Stimulated activated CD4-positive, alpha-beta T cell treated with anti-CD3 and anti-CD28 coated beads, Interleukin-2, amount 100 ng/mL, for 24 hours (primary cell): Measurements from ENCODE around the gene MYT1.

Experiments used
- DNase-seq, 2 donors: peaks; one replicate each; pipeline ENCODE4 v3.0.0-alpha.2; 2020

MYT1 gene

DNA sequence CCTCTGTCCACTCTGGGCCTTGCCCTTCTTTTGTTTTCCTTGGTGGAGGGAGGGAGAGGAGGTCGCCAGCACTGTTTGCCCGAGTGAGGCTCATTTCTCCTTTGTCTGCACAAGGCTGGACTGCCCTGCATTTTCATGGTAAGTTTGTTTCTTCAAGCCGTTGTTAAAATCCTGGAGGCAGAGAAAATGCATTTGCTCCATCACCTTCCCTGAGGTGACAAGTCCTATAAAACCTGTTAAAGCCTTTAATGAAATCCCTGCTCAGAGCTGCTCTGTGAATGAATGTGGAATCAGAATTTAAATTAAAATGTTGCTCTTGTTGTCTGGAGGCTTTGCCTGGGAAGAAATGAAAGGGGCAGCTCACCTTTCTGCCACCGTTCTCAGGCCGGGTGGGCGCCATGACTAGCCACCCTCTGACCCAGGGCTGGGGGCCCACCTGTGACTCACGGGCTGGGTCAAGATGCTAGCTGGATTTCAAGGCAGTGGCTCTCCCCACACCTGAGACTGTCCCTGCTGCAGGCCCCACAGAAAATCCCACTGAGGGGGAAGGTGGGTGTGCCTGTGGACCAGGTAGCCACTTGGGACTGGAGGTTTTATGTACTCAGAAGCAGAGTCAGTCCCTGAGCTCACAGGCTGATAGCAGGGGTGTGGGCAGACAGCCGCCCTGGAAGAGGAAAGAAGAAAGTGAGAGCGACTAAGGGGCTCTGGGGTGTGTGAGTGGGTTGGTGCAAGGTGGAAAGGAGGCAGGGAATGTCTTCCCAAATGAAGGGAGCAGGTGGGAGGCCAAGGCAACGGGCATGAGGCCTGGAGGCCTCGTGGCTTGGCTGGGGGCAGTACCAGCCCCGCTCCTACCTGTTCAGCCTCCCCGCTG lies 24.0 kb upstream of the MYT1 start:
- DNase-seq: no peak

DNA sequence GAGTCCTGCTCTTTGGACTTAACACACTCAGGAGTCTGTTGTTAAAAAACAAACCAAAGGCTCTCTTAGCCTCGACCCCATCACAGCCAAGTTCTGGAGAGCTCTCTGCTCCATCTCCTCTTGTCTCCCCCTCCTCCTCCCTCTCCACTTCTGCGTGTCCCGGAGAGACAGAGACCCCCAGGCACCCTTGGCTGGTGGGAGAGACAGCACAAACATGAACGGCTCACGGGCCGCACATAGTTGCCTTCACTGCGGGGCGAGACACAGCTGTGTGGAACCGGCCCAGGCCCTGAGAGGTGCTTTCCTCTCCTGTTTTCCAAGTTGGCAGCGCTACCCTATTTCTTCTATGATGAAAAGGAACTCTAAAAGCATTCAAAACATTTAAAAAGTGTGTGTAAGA lies 23.3 kb upstream of the MYT1 start:
- DNase-seq: no peak

- no peak for DNase-seq
Measured at GRCh38 chr20:64142590-64142989, 21.7 kb upstream of the MYT1 start.

- DNase-seq: no peak
Measured at GRCh38 chr20:64143018-64143801, 21.0 kb upstream of the MYT1 start.

DNA sequence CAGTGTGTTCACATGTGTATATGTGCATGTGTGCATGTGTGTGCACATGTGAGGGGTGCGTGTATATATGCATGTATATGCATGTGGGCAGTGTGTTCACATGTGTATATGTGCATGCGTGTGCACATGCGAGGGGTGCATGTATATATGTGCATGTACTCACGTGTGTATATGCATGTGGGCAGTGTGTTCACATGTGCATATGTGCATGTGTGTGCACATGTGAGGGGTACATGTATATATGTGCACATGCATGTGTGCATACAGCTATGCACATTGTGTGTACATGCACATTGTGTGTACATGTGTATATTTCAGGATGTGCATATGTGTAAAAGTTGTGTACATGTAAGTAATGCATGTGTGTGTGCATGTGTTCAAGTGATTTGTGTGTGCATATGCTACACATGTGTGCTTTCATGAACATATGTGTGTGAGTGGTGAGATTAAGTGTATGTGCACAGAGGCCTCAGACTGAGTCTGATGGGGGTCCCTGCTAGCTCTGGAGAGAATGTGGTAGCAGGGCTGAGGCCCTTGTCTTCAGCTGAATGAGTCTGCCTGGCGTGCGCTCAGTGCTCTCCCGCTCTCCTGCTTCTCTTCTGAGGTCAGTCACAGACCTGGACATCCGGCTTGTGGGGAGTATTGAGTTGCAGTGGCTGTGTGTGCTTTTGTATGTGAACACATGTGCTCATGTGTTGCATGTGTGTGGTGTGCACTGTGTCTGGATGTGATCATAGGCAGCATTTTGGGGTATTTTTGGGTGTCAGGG lies 19.9 kb upstream of the MYT1 start:
- no peak for DNase-seq

GRCh38 chr20:64145458-64146300 lies 18.6 kb upstream of the MYT1 start:
- DNase-seq: peak in 1 of 2 donors; percentile 36

GRCh38 chr20:64146301-64146935 lies 17.8 kb upstream of the MYT1 start:
- DNase-seq: no peak

GRCh38 chr20:64146936-64147477 lies 17.2 kb upstream of the MYT1 start:
- DNase-seq: no peak

DNA sequence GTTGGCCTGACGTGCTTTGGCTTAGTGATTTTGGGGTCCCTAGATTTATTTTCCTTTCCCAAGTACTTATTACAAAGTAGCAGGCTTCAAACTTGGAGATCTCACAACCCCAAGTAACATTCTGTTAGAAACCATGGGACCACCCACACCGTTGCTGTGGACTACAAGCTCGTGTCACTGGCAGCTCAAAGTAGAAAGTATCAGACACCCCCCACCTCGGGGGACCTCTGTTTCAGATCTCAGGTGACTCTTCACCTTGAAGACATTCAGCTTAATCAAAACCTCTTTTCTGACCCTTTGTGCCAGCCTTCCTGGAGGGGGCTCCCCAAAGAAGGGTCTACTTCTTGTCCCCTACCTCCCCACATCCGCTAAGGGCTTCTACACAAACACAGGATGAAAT lies 15.7 kb upstream of the MYT1 start:
- DNase-seq: no peak

DNA sequence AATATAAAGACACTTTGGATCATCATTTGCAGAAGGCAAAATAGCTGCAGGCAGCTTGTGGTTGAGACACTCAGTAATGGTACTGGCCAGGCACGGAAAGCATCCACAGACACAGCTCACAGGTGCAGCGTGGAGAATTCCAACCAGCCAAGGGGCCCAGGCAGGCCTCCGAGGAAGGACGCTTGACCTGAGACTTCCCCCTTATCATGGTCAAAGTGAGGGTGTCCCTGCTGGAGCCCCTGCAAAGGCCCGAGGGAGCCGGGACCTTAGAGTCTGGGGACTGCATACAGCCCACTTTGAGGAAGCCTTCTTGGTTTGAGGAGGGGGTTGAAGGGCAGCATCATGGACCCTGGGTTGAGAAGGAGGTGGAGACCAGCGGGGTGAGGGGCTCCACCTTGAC lies 15.1 kb upstream of the MYT1 start:
- DNase-seq: no peak

GRCh38 chr20:64149809-64150560 lies 14.3 kb upstream of the MYT1 start:
- no peak for DNase-seq

DNA sequence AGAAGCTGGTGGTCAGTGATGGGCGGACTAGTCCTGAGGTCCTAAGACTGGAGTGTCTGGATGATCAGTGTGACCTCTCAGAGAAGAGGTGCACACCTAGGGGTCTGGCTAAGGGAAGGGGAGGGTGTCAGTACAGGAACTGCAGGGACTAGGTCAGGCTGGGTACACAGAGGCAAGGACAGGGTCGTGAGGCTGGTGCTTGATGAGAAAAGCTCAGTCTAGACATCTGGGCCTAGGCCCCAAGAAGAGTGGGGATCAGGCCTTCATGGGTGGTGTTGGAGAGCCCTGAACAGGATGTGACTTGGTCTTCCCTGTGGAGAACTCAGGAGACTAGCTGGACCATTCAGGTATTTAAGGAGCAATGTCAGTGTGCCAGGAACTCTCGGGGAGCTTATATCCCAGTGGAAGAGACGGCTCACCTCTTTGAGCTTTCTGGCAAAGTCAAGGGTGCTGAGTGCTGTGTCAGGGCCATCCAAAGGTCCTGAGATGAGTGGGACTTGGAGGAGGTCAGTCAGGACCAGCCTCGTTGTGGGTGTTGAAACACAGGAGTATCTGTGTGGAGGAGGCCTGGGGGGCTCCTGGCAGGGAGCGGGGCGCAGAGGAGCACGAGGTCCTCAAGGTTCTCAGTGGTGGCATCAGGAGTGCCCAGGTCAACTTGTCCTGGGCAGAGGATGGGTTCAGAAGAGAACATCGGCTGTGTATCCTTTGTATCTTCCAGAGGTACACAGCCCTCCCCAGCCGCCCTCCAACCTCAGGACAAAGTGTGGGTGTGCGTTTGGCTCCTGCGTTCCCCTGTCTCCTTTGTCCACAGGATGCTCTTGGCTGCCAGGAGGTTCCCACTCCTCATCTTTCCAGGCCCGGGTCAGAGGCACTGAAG lies 13.3 kb upstream of the MYT1 start:
- DNase-seq: no peak

DNA sequence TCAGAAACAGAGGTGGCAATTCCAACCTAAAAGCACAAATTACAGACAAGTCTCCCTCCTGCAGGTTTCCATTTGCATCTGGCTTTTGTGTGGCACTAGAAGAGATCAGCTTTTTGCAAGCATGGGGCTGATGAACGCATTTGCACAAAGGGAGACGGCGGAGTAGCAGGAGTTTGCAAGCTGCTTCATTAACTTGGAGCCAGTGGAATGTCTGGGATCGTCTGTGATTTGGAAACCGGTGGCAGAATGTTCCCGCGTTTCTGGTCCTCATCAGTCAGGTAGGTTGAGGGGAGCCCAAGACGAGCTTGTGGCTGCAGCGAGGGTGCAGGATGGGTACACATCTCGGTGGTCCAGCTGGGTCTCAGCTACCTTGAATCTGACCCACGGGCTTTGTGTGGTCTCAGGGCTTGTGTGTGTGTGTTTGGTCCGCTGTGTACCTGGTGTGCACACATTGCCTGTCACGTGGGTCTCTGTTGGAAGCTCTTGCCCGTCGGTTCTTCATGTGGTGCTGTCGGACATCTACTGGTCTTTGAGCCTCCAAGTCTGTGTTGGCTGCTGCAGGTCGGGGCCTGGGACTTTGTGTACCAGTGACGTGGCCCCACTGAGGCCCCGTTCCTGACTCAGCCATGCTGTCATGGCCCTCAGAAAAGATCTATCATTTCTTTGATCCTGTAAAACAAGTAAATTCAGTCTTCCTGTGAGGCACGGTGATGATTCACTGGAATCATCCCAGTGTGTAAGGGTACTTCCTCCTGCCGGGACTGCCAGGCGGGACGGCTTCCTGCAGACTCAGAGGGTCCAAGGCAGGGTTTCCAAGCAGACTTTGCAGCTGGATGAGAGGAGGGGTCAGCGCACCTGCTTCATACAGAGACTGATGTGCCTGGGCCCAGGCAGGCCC lies 12.4 kb upstream of the MYT1 start:
- DNase-seq: no peak

DNA sequence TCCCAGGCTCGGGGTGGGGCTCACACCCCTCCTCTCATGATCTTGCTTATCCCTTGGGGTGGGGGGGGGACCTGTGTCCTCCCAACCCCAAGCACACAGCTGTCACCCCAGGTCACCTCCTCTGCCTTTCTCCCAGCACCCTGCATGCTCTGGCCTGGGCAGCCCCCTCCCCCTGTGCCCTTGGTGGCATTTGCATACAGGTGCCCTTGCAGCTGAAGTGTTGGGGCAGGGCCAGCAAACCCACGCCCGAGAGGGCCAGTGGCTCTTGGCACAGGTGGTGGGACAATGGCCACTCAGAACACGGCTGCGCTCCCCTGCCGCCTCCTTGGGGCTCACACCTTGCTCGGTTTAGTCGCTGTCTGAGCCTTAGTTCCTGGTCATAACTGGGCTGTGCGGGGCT lies 11.3 kb upstream of the MYT1 start:
- DNase-seq: no peak

GRCh38 chr20:64153410-64153809 lies 10.8 kb upstream of the MYT1 start:
- DNase-seq: no peak

DNA sequence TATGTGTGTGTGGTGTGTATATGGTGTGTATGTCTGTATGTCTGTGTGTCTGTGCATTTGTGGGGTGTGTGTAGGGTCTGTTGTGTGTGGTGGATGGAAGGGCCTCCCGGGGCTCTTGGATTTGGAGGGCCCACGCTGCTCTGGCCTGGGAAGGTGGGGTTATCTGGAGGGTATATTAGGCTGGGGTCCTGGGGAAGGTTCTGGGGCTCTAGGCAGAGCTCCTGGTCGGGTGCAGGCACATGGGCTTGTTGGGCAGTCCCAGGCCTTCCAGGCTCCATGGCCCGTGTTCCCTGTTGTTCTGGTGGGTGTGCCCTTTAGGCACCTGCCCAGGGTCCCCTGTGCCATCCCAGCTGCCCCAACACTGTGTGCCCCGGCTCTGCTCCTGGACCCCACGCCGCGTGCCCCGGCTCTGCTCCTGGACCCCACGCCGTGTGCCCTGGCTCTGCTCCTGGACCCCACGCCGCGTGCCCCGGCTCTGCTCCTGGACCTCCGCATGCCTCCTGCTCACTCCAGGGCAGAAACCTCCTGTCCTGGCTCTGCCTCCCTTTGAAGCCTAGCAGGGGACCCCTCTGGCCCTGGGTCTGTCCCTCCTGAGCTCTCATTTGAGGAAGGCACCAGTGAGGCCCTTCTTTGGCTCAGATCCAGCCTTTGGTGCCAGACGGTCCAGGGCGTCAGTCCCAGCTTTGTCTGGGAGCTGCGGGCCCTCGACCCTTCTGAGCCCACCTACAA lies 10.2 kb upstream of the MYT1 start:
- no peak for DNase-seq

GRCh38 chr20:64154590-64155257 lies 9.5 kb upstream of the MYT1 start:
- no peak for DNase-seq
